H9 (cell line): ENCODE results near the gene DCAF11. TPM values are rescaled to one million over a fixed set of nuclear protein-coding genes. Genes with fewer than 3 reads are reported as not detected.

Experiments
- DNase-seq: peaks from one replicate; pipeline ENCODE4 v3.0.0-alpha.2; 2017
- H2AFZ ChIP-seq: one replicate; pipeline ENCODE4 v1.6.1; 2013; ENCODE audit warnings: mild to moderate bottlenecking, low read length, control low read depth, moderate library complexity
- H2AK5ac ChIP-seq: 2 replicates; pipeline ENCODE4 v1.6.1; 2013; ENCODE audit warnings: low read length, control low read depth, mixed read lengths; ENCODE audit not compliant: insufficient read length
- H2BK120ac ChIP-seq: one replicate; pipeline ENCODE4 v1.6.1; 2013; ENCODE audit warnings: low read depth, mild to moderate bottlenecking, low read length, control low read depth, inconsistent platforms; ENCODE audit not compliant: poor library complexity, severe bottlenecking
- H2BK12ac ChIP-seq: 2 replicates; pipeline ENCODE4 v1.6.1; 2013; ENCODE audit warnings: low read length, control low read depth, mixed read lengths, low read depth; ENCODE audit not compliant: insufficient read length
- H2BK15ac ChIP-seq: 2 replicates; pipeline ENCODE4 v1.6.1; 2013; ENCODE audit warnings: low read depth, low read length, control low read depth
- H2BK20ac ChIP-seq: one replicate; pipeline ENCODE4 v1.6.1; 2013; ENCODE audit warnings: low read depth, mild to moderate bottlenecking, low read length, control low read depth, inconsistent platforms; ENCODE audit not compliant: poor library complexity, severe bottlenecking
- H2BK5ac ChIP-seq: 2 replicates; pipeline ENCODE4 v1.6.1; 2013; ENCODE audit warnings: low read length, control low read depth, mixed read lengths; ENCODE audit not compliant: insufficient read length
- H3K14ac ChIP-seq: 2 replicates; pipeline ENCODE4 v1.6.1; 2013; ENCODE audit warnings: low read length, control low read depth; ENCODE audit not compliant: insufficient read depth
- H3K18ac ChIP-seq: 2 replicates; pipeline ENCODE4 v1.6.1; 2013; ENCODE audit warnings: low read depth, mild to moderate bottlenecking, mixed read lengths, low read length, control low read depth; ENCODE audit not compliant: insufficient read length
- H3K23ac ChIP-seq: 2 replicates; pipeline ENCODE4 v1.6.1; 2013; ENCODE audit warnings: low read length, control low read depth, mixed read lengths, low read depth; ENCODE audit not compliant: insufficient read length
- H3K23me2 ChIP-seq: 2 replicates; pipeline ENCODE4 v1.6.1; 2013; ENCODE audit warnings: low read depth, mild to moderate bottlenecking, mixed read lengths, low read length, control low read depth; ENCODE audit not compliant: insufficient read length, poor library complexity, severe bottlenecking
- H3K27ac ChIP-seq: 2 replicates; pipeline ENCODE4 v1.5.1; 2013; ENCODE audit warnings: low read length, control low read depth, mixed read lengths, low read depth; ENCODE audit not compliant: insufficient read length
- H3K27me3 ChIP-seq: 2 replicates; pipeline ENCODE4 v1.6.1; 2013; ENCODE audit warnings: low read length, control low read depth, inconsistent platforms; ENCODE audit not compliant: insufficient read depth
- H3K4ac ChIP-seq: 2 replicates; pipeline ENCODE4 v1.6.1; 2013; ENCODE audit warnings: low read depth, mild to moderate bottlenecking, control low read depth, inconsistent platforms, low read length, moderate library complexity
- H3K4me1 ChIP-seq: 2 replicates; pipeline ENCODE4 v1.6.1; 2013; ENCODE audit warnings: low read length, control low read depth, inconsistent platforms; ENCODE audit not compliant: insufficient read depth
- H3K4me2 ChIP-seq: 2 replicates; pipeline ENCODE4 v1.6.1; 2013; ENCODE audit warnings: low read length, control low read depth, mixed read lengths; ENCODE audit not compliant: insufficient read length, insufficient read depth
- H3K56ac ChIP-seq: 2 replicates; pipeline ENCODE4 v1.6.1; 2013; ENCODE audit warnings: low read depth, mild to moderate bottlenecking, mixed read lengths, low read length, control low read depth; ENCODE audit not compliant: insufficient read length
- H3K79me1 ChIP-seq: 2 replicates; pipeline ENCODE4 v1.6.1; 2013; ENCODE audit warnings: low read depth, mild to moderate bottlenecking, moderate library complexity, low read length, control low read depth, inconsistent platforms; ENCODE audit not compliant: insufficient read depth, poor library complexity, severe bottlenecking
- H3K79me2 ChIP-seq: 2 replicates; pipeline ENCODE4 v1.6.1; 2013; ENCODE audit warnings: low read length, control low read depth, inconsistent platforms; ENCODE audit not compliant: insufficient read depth
- H3K9ac ChIP-seq: 2 replicates; pipeline ENCODE4 v1.6.1; 2013; ENCODE audit warnings: low read length, control low read depth, mixed read lengths; ENCODE audit not compliant: insufficient read length; ENCODE audit errors: extremely low read depth
- H3K9me3 ChIP-seq: one replicate; pipeline ENCODE4 v1.6.1; 2013; ENCODE audit warnings: low read depth, low read length, inconsistent platforms; ENCODE audit not compliant: control insufficient read depth
- H3T11ph ChIP-seq: one replicate; pipeline ENCODE4 v1.6.1; 2013; ENCODE audit warnings: mild to moderate bottlenecking, low read length, control low read depth, inconsistent platforms
- H4K20me1 ChIP-seq: one replicate; pipeline ENCODE4 v1.6.1; 2013; ENCODE audit not compliant: control insufficient read depth, insufficient read length, insufficient read depth
- H4K5ac ChIP-seq: 2 replicates; pipeline ENCODE4 v1.6.1; 2013; ENCODE audit warnings: low read depth, mild to moderate bottlenecking, mixed read lengths, low read length, control low read depth; ENCODE audit not compliant: insufficient read length
- H4K8ac ChIP-seq: replicated peaks from 2 replicates; pipeline ENCODE4 v1.6.1; 2013; ENCODE audit warnings: low read length, control low read depth, mixed read lengths, low read depth; ENCODE audit not compliant: insufficient read length
- H4K91ac ChIP-seq: 2 replicates; pipeline ENCODE4 v1.6.1; 2013; ENCODE audit warnings: low read depth, mild to moderate bottlenecking, moderate library complexity, mixed read lengths, low read length, control low read depth; ENCODE audit not compliant: insufficient read length
- H3K27ac Mint-ChIP-seq, 3 experiments: 2 replicates in 2 of 3; 3 replicates in 1 of 3; pipeline ENCODE4 v1.8.0; 2020 to 2021; ENCODE audit warnings: mixed read lengths in 3 of 3, mild to moderate bottlenecking in 1 of 3, moderate library complexity in 1 of 3
- H3K27me3 Mint-ChIP-seq: 2 replicates; pipeline ENCODE4 v1.8.0; 2021; ENCODE audit warnings: low read depth, mild to moderate bottlenecking, moderate library complexity, mixed read lengths
- H3K36me3 Mint-ChIP-seq, 3 experiments: 2 replicates in 2 of 3; 3 replicates in 1 of 3; pipeline ENCODE4 v1.8.0; 2020 to 2021; ENCODE audit warnings: low read depth in 3 of 3, mixed read lengths in 3 of 3; ENCODE audit not compliant: insufficient read depth in 1 of 3
- H3K4me1 Mint-ChIP-seq, 2 experiments: 2 replicates each; pipeline ENCODE4 v1.8.0; 2020; ENCODE audit warnings: mixed read lengths in 2 of 2
- H3K4me3 Mint-ChIP-seq, 2 experiments: 2 replicates in 1 of 2; 3 replicates in 1 of 2; pipeline ENCODE4 v1.8.0; 2020 to 2021; ENCODE audit warnings: mild to moderate bottlenecking in 2 of 2, mixed read lengths in 2 of 2, moderate library complexity in 1 of 2
- H3K9me3 Mint-ChIP-seq, 2 experiments: 2 replicates in 1 of 2; 3 replicates in 1 of 2; pipeline ENCODE4 v1.8.0; 2020; ENCODE audit warnings: mild to moderate bottlenecking in 2 of 2, mixed read lengths in 2 of 2, moderate library complexity in 1 of 2
- CTCF ChIP-seq: fragments of 200-600 bp; sonication (generic); conservative IDR thresholded peaks from 3 replicates; pipeline ENCODE4 v1.8.0; 2021; ENCODE audit warnings: antibody characterized with exemption, mild to moderate bottlenecking
- WGBS: extraction: QIAGEN DNeasy Blood & Tissue Kit; methylation state at CpG from one replicate; pipeline ENCODE4 v1.1.7; 2013; ENCODE audit warnings: missing lambda C conversion rate, low lambda C conversion rate, mixed read lengths; ENCODE audit not compliant: insufficient read length; ENCODE audit errors: extremely low coverage; 5-methylcytosine and 5-hydroxymethylcytosine counted together
- total RNA-seq: library from RNA; stranded (reverse); gene quantifications from 2 replicates; pipeline ENCODE4 v1.2.1, GENCODE V29; 2021

Gene DCAF11
- total RNA-seq, 1 experiment from 2014 or later, result 73.4 TPM

- H3K23me2 ChIP-seq, result peaks cover 6% of the 10 kb centered on the region
- H3K9me3 Mint-ChIP-seq, result peaks cover 0 to 2% of the 10 kb centered on the region in 2 experiments; a peak in 3 of 5 replicates
- no peak overlapping the region for H4K5ac ChIP-seq
- no CpG with 5 or more reads among the region's 4 CpGs for WGBS
- H3K4ac ChIP-seq, result no peak overlapping the region
- peaks cover 21 to 41% of the 10 kb centered on the region in 2 experiments for H3K4me1 Mint-ChIP-seq
- no peak overlapping the region for H2AK5ac ChIP-seq
- no peak for TF ChIP-seq CTCF
- no peaks in the 10 kb centered on the region for H4K20me1 ChIP-seq
- H2BK12ac ChIP-seq, result peak overlapping the region; percentile 51
- H3K79me1 ChIP-seq, result no peaks in the 10 kb centered on the region
- no peak overlapping the region for H2BK5ac ChIP-seq
- no peak overlapping the region for H3K56ac ChIP-seq
- no peak overlapping the region for H2BK15ac ChIP-seq
- no peaks in the 10 kb centered on the region; the same call in 1 of the 2 replicates for H3K4me1 ChIP-seq
- peak overlapping the region in 2 of 3 experiments; percentile 97 to 98; a peak in 3 of 7 replicates for H3K27ac Mint-ChIP-seq
- no peak overlapping the region for H2AFZ ChIP-seq
- H3K79me2 ChIP-seq, result no peaks in the 10 kb centered on the region; the same call in 1 of the 2 replicates
- H3K9me3 ChIP-seq, result no peaks in the 10 kb centered on the region
- no peak overlapping the region for H3K14ac ChIP-seq
- no peak overlapping the region for H3K27ac ChIP-seq
- no peak overlapping the region for H2BK120ac ChIP-seq
- H3K27me3 ChIP-seq, result no peaks in the 10 kb centered on the region
- no peak overlapping the region for H3K23ac ChIP-seq
- H3K36me3 Mint-ChIP-seq, result peaks cover 12 to 20% (median 13%) of the 10 kb centered on the region in 3 experiments; a peak in 6 of 7 replicates
- peak overlapping the region in 1 of 2 experiments; percentile 93; a peak in 3 of 5 replicates for H3K4me3 Mint-ChIP-seq
- H3K27me3 Mint-ChIP-seq, result peaks cover 4% of the 10 kb centered on the region
- no peak overlapping the region for H3K4me2 ChIP-seq
- DNase-seq, result no peak
- no peak overlapping the region for H4K91ac ChIP-seq
- no peak overlapping the region for H3T11ph ChIP-seq
- no peak overlapping the region for H2BK20ac ChIP-seq
- H3K9ac ChIP-seq, result no peak overlapping the region
- no peak overlapping the region for H3K18ac ChIP-seq
- no peak overlapping the region for H4K8ac ChIP-seq
Measured at GRCh38 chr14:24092505-24093206, 21.9 kb upstream of the DCAF11 start.
